ENCODE results near the gene MYL12B. TPM values are rescaled to one million over a fixed set of nuclear protein-coding genes. Genes with fewer than 3 reads are reported as not detected.
"Not testable (repeated sequence)": the region's sequence is repeated elsewhere in the genome, so short reads cannot be mapped to it uniquely, and the experiment has no call there.

MYL12B gene
- total RNA-seq, 4 donors from 2014 or later = 362 to 430 (median 386) TPM

GRCh38 chr18:3266062-3266608, 4.2 kb downstream of the MYL12B start:
- no peak for DNase-seq
- intact Hi-C loops (cut with DNase I) = loop anchor here (10.0 kb wide), 1 partner anchor 189 kb away; the partner anchor contains the start of gene TGIF1
- Histone ChIP-seq H3K27ac (peak overlapping the region; percentile 17 to 64 (median 50)), H3K27me3 (no peaks in the 10 kb centered on the region), H3K9me3 (no peaks in the 10 kb centered on the region), H3K36me3 (no peaks in the 10 kb centered on the region), H3K4me1 (peaks cover 23 to 80% (median 55%) of the 10 kb centered on the region in 3 donors), H3K4me3 (no peak overlapping the region)
- TF ChIP-seq POLR2A (IDR thresholded peaks at IDR 0.05) (no peak), CTCF (IDR thresholded peaks at IDR 0.05) (no peak)
- whole genome bisulfite sequencing, 2 donors = 14 to 20% methylated on average over 6 to 7 of the region's 7 CpGs

GRCh38 chr18:3268306-3268705, 6.4 kb downstream of the MYL12B start:
- Histone ChIP-seq H3K9me3 (no peaks in the 10 kb centered on the region), H3K27me3 (no peaks in the 10 kb centered on the region), H3K27ac (no peak overlapping the region), H3K4me1 (peaks cover 23 to 81% (median 55%) of the 10 kb centered on the region in 3 donors), H3K4me3 (no peak overlapping the region), H3K36me3 (peaks cover 0 to 12% (median 0%) of the 10 kb centered on the region in 3 donors)
- intact Hi-C loops (cut with DNase I) = loop anchor here (10.0 kb wide), 1 partner anchor 186 kb away; the partner anchor contains the start of gene TGIF1
- DNase-seq = no peak
- TF ChIP-seq POLR2A (IDR thresholded peaks at IDR 0.05) (no peak), CTCF (IDR thresholded peaks at IDR 0.05) (no peak)

GRCh38 chr18:3269241-3269913, 7.4 kb downstream of the MYL12B start:
- DNase-seq = no peak
- Histone ChIP-seq H3K9me3 (no peaks in the 10 kb centered on the region), H3K4me1 (peaks cover 23 to 70% (median 47%) of the 10 kb centered on the region in 3 donors), H3K27ac (no peak overlapping the region), H3K4me3 (no peak overlapping the region), H3K27me3 (no peaks in the 10 kb centered on the region), H3K36me3 (peaks cover 0 to 22% (median 0%) of the 10 kb centered on the region in 3 donors)
- 76 to 77% methylated on average over 4 of the region's 4 CpGs for WGBS, 2 donors
- intact Hi-C loops (cut with DNase I) = loop anchor here (10.0 kb wide), 1 partner anchor 185 kb away; the partner anchor contains the start of gene TGIF1
- TF ChIP-seq POLR2A (IDR thresholded peaks at IDR 0.05) (no peak), CTCF (IDR thresholded peaks at IDR 0.05) (no peak)

GRCh38 chr18:3269914-3270299, 8.0 kb downstream of the MYL12B start:
- DNase-seq = no peak
- Histone ChIP-seq H3K9me3 (no peaks in the 10 kb centered on the region), H3K27ac (no peak overlapping the region), H3K36me3 (peaks cover 0 to 28% (median 0%) of the 10 kb centered on the region in 3 donors), H3K4me3 (no peak overlapping the region), H3K27me3 (no peaks in the 10 kb centered on the region), H3K4me1 (peaks cover 23 to 65% (median 41%) of the 10 kb centered on the region in 3 donors)
- 88 to 100% methylated on average over 1 of the region's 1 CpG for WGBS, 2 donors
- intact Hi-C loops (cut with DNase I) = loop anchor here (10.0 kb wide), 1 partner anchor 185 kb away; the partner anchor contains the start of gene TGIF1
- no peak for TF ChIP-seq POLR2A (IDR thresholded peaks at IDR 0.05)
- no peak for TF ChIP-seq CTCF (IDR thresholded peaks at IDR 0.05)

- Histone ChIP-seq H3K27ac (no peak overlapping the region), H3K27me3 (no peaks in the 10 kb centered on the region), H3K9me3 (no peaks in the 10 kb centered on the region), H3K4me3 (no peak overlapping the region), H3K4me1 (peaks cover 0 to 34% (median 19%) of the 10 kb centered on the region in 3 donors), H3K36me3 (peaks cover 0 to 59% (median 18%) of the 10 kb centered on the region in 3 donors)
- no peak for DNase-seq
- no peak for TF ChIP-seq POLR2A (IDR thresholded peaks at IDR 0.05)
- TF ChIP-seq CTCF (IDR thresholded peaks at IDR 0.05) = no peak
- WGBS, 2 donors = 42 to 44% methylated on average over 3 of the region's 3 CpGs
- intact Hi-C loops (cut with DNase I) = no loop called here
Observed at GRCh38 chr18:3273042-3273441, 11.1 kb downstream of the MYL12B start.

- intact Hi-C loops (cut with DNase I); H3K9me3 ChIP-seq; H3K27me3 ChIP-seq; DNase-seq; H3K4me3 ChIP-seq; H3K27ac ChIP-seq: not testable (repeated sequence)
- H3K4me1 ChIP-seq = peaks cover 0 to 12% (median 5%) of the 10 kb centered on the region in 3 donors
- WGBS, 2 donors = 60 to 63% methylated on average over 7 of the region's 7 CpGs
- peaks cover 0 to 66% (median 21%) of the 10 kb centered on the region in 3 donors for H3K36me3 ChIP-seq
Observed at GRCh38 chr18:3277643-3278213, 15.8 kb downstream of the MYL12B start.
